Muscle layer of colon (tissue), 2 donors: ENCODE measurements around the gene PCDHGB3.
"Not testable (repeated sequence)": the region's sequence is repeated elsewhere in the genome, so short reads cannot be mapped to it uniquely, and the experiment has no call there.

Experiments used
- H3K27ac ChIP-seq: one replicate; pipeline ENCODE4 v1.7.0; 2013; ENCODE audit warnings: low read depth, mild to moderate bottlenecking, low read length, moderate library complexity
- H3K27me3 ChIP-seq, 2 donors: one replicate each; pipeline ENCODE4 v1.7.0; 2013; ENCODE audit warnings: low read length in 2 of 2, mild to moderate bottlenecking in 2 of 2; ENCODE audit not compliant: insufficient read depth in 2 of 2, control insufficient read depth in 1 of 2
- H3K36me3 ChIP-seq: one replicate; pipeline ENCODE4 v1.7.0; 2013; ENCODE audit warnings: mild to moderate bottlenecking, low read length; ENCODE audit not compliant: insufficient read depth
- H3K4me1 ChIP-seq: one replicate; pipeline ENCODE4 v1.7.0; 2013; ENCODE audit warnings: mild to moderate bottlenecking, low read length; ENCODE audit not compliant: insufficient read depth
- H3K4me3 ChIP-seq, 2 donors: one replicate each; pipeline ENCODE4 v1.7.0; 2013; ENCODE audit warnings: low read length in 2 of 2, low read depth in 1 of 2, mild to moderate bottlenecking in 1 of 2, moderate library complexity in 1 of 2
- H3K9ac ChIP-seq: one replicate; pipeline ENCODE4 v1.7.0; 2013; ENCODE audit warnings: low read length
- H3K9me3 ChIP-seq: one replicate; pipeline ENCODE4 v1.7.0; 2013; ENCODE audit warnings: mild to moderate bottlenecking, low read length
- donor health status: abdominal sarcoma.
- donor health status: Adenocarcinoma of cecum.

The PCDHGB3 gene

DNA sequence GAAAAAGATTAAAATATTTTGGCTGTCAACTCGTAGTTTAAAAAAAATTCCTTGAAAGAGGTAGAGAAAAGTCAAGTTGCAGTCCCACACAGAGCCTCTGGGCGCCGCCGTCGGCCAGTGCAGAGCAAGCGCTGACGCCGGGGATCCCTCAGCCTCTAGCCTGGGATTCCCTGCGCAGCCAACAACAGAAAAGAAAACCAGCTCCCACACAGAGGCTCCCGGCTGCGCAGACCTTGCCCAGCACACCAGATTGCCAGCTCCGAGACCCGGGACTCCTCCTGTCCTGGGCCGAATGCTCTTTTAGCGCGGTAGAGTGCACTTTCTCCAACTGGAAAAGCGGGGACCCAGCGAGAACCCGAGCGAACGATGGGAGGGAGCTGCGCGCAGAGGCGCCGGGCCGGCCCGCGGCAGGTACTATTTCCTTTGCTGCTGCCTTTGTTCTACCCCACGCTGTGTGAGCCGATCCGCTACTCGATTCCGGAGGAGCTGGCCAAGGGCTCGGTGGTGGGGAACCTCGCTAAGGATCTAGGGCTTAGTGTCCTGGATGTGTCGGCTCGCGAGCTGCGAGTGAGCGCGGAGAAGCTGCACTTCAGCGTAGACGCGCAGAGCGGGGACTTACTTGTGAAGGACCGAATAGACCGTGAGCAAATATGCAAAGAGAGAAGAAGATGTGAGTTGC is 47.6 kb downstream of the PCDHGB3 start, which contains the start of gene PCDHGB7:
TSS of gene PCDHGB7 (plus strand) at position 184 of the 679 bp plus-strand sequence. CDS start at position 367, 183 bp downstream.
- not testable (repeated sequence) for H3K4me1 ChIP-seq, H3K9ac ChIP-seq, H3K36me3 ChIP-seq, H3K27ac ChIP-seq, H3K27me3 ChIP-seq
- H3K4me3 ChIP-seq: peak within 1 kb of the TSS; percentile 39 to 47
- peaks cover 74% of the 10 kb centered on the region for H3K9me3 ChIP-seq

GRCh38 chr5:141419074-141419880 is 49.2 kb downstream of the PCDHGB3 start:
- Histone ChIP-seq H3K27ac (no peak overlapping the region), H3K27me3 (no peaks in the 10 kb centered on the region), H3K9ac (no peak overlapping the region), H3K4me1 (no peaks in the 10 kb centered on the region), H3K9me3 (peaks cover 69% of the 10 kb centered on the region), H3K4me3 (peak overlapping the region in 1 of 2 donors; percentile 39), H3K36me3 (no peaks in the 10 kb centered on the region)

DNA sequence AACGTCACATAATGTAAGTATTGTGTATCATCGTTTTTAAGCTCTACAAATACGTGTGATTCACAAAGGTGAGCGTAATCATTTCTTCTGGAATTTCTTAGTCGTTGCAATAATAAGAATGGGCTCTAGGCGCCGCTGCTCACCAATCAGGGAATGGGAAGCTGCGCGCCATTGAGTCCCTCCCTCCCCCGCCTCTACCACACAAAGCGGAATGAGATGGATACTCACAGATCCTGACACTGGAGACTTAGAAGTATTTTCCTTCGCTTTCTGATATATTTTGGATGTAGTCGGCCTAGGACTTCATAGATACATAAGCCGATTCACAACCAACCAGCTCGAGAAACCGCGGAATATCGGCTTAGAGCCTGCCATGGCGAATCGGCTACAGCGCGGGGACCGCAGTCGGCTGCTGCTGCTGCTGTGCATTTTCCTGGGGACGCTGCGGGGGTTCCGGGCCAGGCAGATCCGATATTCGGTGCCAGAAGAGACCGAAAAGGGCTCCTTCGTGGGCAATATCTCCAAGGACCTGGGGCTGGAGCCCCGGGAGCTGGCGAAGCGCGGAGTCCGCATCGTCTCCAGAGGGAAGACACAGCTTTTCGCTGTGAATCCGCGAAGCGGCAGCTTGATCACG is 50.9 kb downstream of the PCDHGB3 start, which contains the start of gene PCDHGA11:
TSS of gene PCDHGA11 (plus strand) at position 197 of the 634 bp plus-strand sequence. CDS start at position 374, 177 bp downstream.
- Histone ChIP-seq H3K4me3 (peak within 1 kb of the TSS in 1 of 2 donors; percentile 51), H3K36me3 (no peaks in the 10 kb centered on the region), H3K9me3 (peaks cover 73% of the 10 kb centered on the region), H3K27me3 (no peaks in the 10 kb centered on the region), H3K27ac (no peak within 1 kb of the TSS), H3K4me1 (no peaks in the 10 kb centered on the region), H3K9ac (no peak within 1 kb of the TSS)

DNA sequence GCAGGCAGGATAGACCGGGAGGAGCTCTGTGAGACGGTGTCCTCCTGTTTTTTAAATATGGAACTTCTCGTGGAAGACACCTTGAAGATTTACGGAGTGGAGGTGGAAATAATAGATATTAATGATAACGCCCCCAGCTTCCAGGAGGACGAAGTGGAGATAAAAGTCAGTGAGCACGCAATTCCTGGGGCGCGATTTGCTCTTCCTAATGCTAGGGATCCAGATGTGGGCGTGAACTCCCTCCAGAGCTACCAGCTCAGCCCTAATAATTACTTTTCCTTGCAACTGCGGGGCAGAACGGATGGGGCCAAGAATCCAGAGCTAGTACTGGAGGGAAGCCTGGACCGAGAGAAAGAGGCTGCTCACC is 51.4 kb downstream of the PCDHGB3 start:
- Histone ChIP-seq H3K4me3 (peak overlapping the region in 1 of 2 donors; percentile 51), H3K9ac (no peak overlapping the region), H3K4me1 (no peaks in the 10 kb centered on the region), H3K9me3 (peaks cover 74% of the 10 kb centered on the region), H3K36me3 (no peaks in the 10 kb centered on the region), H3K27me3 (no peaks in the 10 kb centered on the region), H3K27ac (no peak overlapping the region)
